LNCAP (cell line): ENCODE measurements around the gene MYZAP.

ENCODE experiments used
- TF ChIP-seq, protein P1 (sequence below): fragments of 450-650 bp; IDR thresholded peaks from 2 replicates; pipeline ENCODE4 v1.5.1; 2017; ENCODE audit warnings: mild to moderate bottlenecking

Gene MYZAP

DNA sequence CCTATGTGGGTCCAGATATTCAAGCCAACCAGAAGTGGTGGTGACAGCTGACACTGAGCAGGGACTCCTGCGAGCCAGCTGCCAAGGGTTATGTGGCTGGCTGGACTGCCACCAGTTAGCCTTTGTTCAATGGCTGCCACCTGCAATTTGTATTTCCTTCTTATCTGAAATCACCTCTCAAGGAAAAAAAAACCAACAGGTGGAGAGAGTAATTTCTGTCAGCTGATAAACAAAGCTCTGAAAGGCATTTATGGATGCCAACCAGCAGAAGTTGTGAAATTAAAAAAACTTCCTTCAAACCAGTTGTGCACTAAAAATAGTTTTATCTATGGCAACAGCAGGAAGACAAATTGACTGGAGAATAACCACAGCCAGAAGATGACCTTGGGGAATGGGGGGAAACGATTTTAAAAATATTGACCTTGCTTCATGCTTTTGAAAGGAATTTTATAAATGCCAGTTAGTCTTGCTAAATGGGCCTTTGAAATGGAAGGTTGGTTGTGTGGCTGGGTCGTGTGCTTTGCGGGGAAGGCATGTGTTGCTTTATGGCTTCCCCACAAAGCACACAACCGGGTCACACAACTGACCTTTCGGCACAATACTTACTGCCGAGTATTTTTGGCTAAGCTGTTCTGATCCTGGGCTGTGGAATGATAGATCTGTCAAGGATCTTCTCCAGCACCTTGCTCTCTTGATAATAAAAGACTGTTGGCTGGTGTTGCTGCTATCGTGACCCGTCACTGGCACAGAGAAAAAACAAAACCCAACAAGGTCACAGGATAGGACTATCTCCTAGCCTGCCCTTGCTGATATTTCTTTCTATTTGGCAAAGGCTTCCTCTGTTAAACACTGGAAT, 3.5 kb downstream of the MYZAP start:
- TF ChIP-seq, protein P1, sequence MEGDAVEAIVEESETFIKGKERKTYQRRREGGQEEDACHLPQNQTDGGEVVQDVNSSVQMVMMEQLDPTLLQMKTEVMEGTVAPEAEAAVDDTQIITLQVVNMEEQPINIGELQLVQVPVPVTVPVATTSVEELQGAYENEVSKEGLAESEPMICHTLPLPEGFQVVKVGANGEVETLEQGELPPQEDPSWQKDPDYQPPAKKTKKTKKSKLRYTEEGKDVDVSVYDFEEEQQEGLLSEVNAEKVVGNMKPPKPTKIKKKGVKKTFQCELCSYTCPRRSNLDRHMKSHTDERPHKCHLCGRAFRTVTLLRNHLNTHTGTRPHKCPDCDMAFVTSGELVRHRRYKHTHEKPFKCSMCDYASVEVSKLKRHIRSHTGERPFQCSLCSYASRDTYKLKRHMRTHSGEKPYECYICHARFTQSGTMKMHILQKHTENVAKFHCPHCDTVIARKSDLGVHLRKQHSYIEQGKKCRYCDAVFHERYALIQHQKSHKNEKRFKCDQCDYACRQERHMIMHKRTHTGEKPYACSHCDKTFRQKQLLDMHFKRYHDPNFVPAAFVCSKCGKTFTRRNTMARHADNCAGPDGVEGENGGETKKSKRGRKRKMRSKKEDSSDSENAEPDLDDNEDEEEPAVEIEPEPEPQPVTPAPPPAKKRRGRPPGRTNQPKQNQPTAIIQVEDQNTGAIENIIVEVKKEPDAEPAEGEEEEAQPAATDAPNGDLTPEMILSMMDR, result no peak

DNA sequence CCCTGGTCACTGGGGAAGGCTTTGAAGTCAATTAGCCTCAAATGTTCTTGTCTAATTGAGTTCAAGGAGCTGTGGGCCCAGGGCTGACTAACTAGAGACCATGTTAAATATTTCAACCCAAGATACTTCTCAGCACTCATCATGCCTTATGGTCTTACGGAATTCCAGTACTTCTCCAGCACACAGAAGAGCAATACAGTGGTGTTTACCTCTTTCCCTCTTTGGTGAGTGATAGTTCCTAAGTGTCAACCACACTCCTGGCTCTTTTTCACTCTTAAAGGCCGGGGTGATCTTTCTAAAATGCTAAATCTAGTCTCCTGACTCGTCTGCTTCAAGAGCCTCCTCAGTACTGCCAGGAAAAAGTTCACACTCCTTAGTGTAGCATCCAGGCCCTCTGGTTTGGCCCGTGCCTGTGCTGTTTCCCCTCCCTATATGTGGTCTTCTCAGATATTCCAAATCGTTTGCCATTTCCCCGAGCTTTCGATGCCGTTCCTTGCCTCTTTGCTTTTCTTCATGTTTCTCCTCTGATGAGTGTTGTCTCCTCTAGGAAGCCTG, 4.7 kb downstream of the MYZAP start:
- TF ChIP-seq, protein P1, result no peak

DNA sequence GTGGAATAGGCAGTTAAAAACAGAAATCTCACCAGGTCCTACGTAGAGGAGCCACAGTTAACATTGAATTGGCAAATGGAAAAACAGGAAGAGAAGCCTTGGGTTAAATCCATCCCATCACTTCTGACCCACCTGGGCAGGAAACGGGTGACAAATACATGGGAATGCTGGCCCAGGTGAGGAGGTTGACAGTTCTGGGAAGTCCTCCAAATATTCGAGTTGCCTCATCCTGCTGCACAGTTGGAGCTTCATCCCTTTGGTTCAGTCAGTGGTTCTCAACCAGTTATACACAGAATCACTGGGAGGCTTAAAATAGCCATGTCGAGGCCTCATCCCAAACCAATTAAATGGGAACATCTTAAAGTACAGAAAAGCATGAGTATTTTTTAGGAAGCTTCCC, 5.3 kb downstream of the MYZAP start:
- TF ChIP-seq, protein P1, result no peak

DNA sequence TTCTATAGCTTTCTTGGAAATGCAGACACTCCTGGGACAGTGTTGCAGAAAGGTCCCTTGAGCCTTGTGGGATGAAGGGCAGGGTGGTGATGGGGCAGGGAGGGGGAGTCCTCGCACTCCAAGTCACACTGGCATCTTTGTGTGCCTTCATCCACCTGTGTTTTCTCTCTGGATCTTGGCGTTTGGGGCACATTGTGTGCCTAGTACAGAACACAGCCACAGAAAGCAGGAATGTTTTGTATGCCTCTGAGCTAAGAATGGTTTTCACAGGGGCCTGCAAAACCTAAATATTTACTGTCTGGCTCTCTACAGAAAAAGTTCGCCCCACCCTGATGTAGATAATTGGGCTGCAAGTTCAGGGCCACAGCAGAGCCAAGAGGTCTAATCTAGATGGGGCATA, 5.7 kb downstream of the MYZAP start:
- TF ChIP-seq, protein P1, result no peak

DNA sequence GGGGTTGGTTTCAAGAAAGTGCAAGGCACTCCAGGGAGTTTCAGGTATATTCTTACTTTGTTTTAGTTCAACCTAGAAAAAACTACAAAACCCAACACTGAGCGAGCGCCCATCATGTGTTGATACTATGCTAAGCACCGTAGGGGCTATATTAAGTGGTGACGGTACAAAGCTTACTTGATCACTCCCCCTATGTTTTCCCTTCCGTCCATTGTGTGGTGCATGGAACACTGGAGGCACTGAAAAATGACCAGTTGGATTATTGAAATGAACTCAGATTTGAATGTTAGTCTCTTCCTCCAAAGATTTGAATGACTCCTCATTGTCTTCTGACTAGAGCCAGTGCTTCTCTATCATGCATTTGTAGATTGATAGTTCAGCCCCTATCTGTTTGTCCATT, 6.6 kb downstream of the MYZAP start:
- TF ChIP-seq, protein P1, result no peak

DNA sequence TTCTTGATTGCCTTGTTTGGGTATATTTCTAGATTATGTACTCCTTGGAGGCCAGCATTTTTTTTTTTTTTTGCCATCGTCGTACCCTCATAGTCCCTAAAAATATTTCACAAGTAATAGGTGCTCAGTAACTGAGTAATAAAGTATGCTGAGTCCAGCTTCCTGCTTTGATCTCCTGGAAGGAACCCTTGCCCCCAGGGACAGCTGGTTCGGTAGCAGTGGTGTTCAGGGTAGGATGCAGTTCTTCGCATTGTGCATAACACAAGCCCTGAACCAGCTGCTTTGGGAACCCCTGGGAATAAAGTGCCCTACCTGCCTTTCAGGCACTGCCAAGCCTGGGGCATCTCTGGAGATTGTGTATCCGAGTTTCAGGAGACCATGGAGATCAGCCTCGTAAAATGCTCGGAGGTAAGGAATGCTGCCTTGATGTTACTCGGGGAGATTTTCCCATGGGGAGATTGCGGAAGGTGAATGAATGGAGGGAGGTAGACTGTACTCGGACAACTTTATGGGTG, 7.6 kb downstream of the MYZAP start:
- TF ChIP-seq, protein P1, result no peak

DNA sequence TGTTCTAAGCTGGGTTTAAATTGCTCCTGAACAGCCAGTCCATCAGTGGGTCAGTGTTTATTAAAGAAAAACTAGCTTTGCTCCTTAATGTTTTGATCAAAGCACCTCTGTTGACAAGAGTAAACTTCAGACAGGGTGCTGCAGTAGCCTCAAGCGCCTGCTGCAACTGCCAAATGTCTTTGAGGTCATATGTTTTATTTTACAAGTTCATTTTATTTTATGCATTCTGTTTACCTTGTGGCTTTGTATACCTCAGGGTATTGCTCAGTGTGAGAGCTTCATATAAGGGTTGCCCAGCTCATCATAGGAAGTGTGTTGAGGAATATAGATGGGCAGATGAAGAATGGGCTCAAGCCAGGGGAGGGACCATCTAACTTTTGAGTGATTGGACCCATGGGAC, 8.5 kb downstream of the MYZAP start:
- TF ChIP-seq, protein P1, result no peak
